Activated CD4-positive, alpha-beta memory T cell treated with anti-CD3 and anti-CD28 coated beads, Interleukin-2, amount 10 ng/mL, durations not matched to agents 7 days and 5 days (primary cell): ENCODE results near the gene KNL1. TPM values are rescaled to one million over a fixed set of nuclear protein-coding genes. Genes with fewer than 3 reads are reported as not detected.
"Not testable (repeated sequence)": the region's sequence is repeated elsewhere in the genome, so short reads cannot be mapped to it uniquely, and the experiment has no call there.

ENCODE experiments used
- CTCF ChIA-PET: fragments of 350-600 bp; sonication (Branson Sonifier 250); formaldehyde crosslinking; loops from one replicate; lab custom pipeline; 2021; ENCODE audit warnings: antibody characterized with exemption, inconsistent platforms; lab: Charles Lee
- POLR2A ChIA-PET: fragments of 350-600 bp; sonication (Branson Sonifier 250); formaldehyde crosslinking; loops from one replicate; lab custom pipeline; 2021; ENCODE audit warnings: antibody characterized with exemption; lab: Charles Lee
- DNase-seq: peaks from one replicate; pipeline ENCODE4 v3.0.0-alpha.2; 2020
- H3K27ac Mint-ChIP-seq: one replicate; pipeline ENCODE4 v1.8.0; 2021; ENCODE audit warnings: mild to moderate bottlenecking, mixed read lengths
- H3K27me3 Mint-ChIP-seq: one replicate; pipeline ENCODE4 v1.8.0; 2021; ENCODE audit warnings: mixed read lengths
- H3K36me3 Mint-ChIP-seq: one replicate; pipeline ENCODE4 v1.8.0; 2021; ENCODE audit warnings: low read depth, mixed read lengths
- H3K4me1 Mint-ChIP-seq: one replicate; pipeline ENCODE4 v1.8.0; 2021; ENCODE audit warnings: mixed read lengths
- H3K4me3 Mint-ChIP-seq: one replicate; pipeline ENCODE4 v1.8.0; 2021; ENCODE audit warnings: mild to moderate bottlenecking, mixed read lengths
- H3K9me3 Mint-ChIP-seq: one replicate; pipeline ENCODE4 v1.8.0; 2021; ENCODE audit warnings: mixed read lengths
- total RNA-seq, 2 experiments: library from RNA; stranded (reverse); gene quantifications; one replicate each; pipeline ENCODE4 v1.2.3, GENCODE V29; 2021

KNL1 gene
- total RNA-seq, 2 experiments from 2014 or later: 54.2 to 54.7 TPM

GRCh38 chr15:40630313-40630712 lies 36.3 kb downstream of the KNL1 start:
- Mint-ChIP-seq H3K36me3 (peaks cover 41% of the 10 kb centered on the region), H3K4me3 (no peak overlapping the region), H3K27me3 (no peaks in the 10 kb centered on the region), H3K9me3 (no peaks in the 10 kb centered on the region), H3K4me1 (no peaks in the 10 kb centered on the region), H3K27ac (no peak overlapping the region)
- POLR2A ChIA-PET: no interaction called here
- CTCF ChIA-PET: no interaction called here
- no peak for DNase-seq

- Mint-ChIP-seq H3K36me3 (peaks cover 50% of the 10 kb centered on the region), H3K27me3 (no peaks in the 10 kb centered on the region), H3K4me1 (no peaks in the 10 kb centered on the region), H3K27ac (no peak overlapping the region), H3K9me3 (no peaks in the 10 kb centered on the region), H3K4me3 (no peak overlapping the region)
- ChIA-PET CTCF (no interaction called here), POLR2A (no interaction called here)
- no peak for DNase-seq
Measured at GRCh38 chr15:40633178-40633577, 39.1 kb downstream of the KNL1 start.

GRCh38 chr15:40637221-40637745 lies 43.2 kb downstream of the KNL1 start:
- no peaks in the 10 kb centered on the region for H3K4me1 Mint-ChIP-seq
- no peaks in the 10 kb centered on the region for H3K27me3 Mint-ChIP-seq
- ChIA-PET POLR2A (no interaction called here), CTCF (no interaction called here)
- no peak overlapping the region for H3K4me3 Mint-ChIP-seq
- peaks cover 44% of the 10 kb centered on the region for H3K36me3 Mint-ChIP-seq
- H3K9me3 Mint-ChIP-seq: no peaks in the 10 kb centered on the region
- no peak overlapping the region for H3K27ac Mint-ChIP-seq
- no peak for DNase-seq

GRCh38 chr15:40639677-40640076 lies 45.6 kb downstream of the KNL1 start:
- Mint-ChIP-seq H3K27me3 (no peaks in the 10 kb centered on the region), H3K27ac (no peak overlapping the region), H3K36me3 (peaks cover 43% of the 10 kb centered on the region), H3K4me3 (no peak overlapping the region), H3K9me3 (no peaks in the 10 kb centered on the region), H3K4me1 (no peaks in the 10 kb centered on the region)
- no peak for DNase-seq
- CTCF ChIA-PET: interaction anchor here (1.3 kb wide), 1 partner anchor 9 kb away, joined by 4 read pairs; no protein-coding TSS in a partner anchor
- POLR2A ChIA-PET: interaction anchor here (0.7 kb wide), 1 partner anchor 70 kb away, joined by 3 read pairs; the partner anchor contains the start of gene RPUSD2

GRCh38 chr15:40647523-40647922 lies 53.5 kb downstream of the KNL1 start:
- Mint-ChIP-seq H3K4me3 (no peak overlapping the region), H3K27ac (no peak overlapping the region), H3K9me3 (no peaks in the 10 kb centered on the region), H3K27me3 (no peaks in the 10 kb centered on the region), H3K4me1 (no peaks in the 10 kb centered on the region), H3K36me3 (peaks cover 48% of the 10 kb centered on the region)
- CTCF ChIA-PET: interaction anchor here (0.9 to 2.1 kb wide), 3 partner anchors 8 to 57 kb away, joined by 3 to 11 read pairs (median 4); no protein-coding TSS in a partner anchor
- DNase-seq: no peak
- POLR2A ChIA-PET: interaction anchor here (0.7 kb wide), 1 partner anchor 47 kb away, joined by 4 read pairs; the partner anchor contains the start of gene RAD51

GRCh38 chr15:40650479-40650878 lies 56.4 kb downstream of the KNL1 start:
- Mint-ChIP-seq H3K4me1 (no peaks in the 10 kb centered on the region), H3K36me3 (peaks cover 56% of the 10 kb centered on the region), H3K27me3 (no peaks in the 10 kb centered on the region), H3K4me3 (no peak overlapping the region), H3K27ac (no peak overlapping the region), H3K9me3 (no peaks in the 10 kb centered on the region)
- DNase-seq: no peak
- ChIA-PET POLR2A (no interaction called here), CTCF (no interaction called here)

GRCh38 chr15:40660686-40661085 lies 66.6 kb downstream of the KNL1 start:
- no peak for DNase-seq
- CTCF ChIA-PET: interaction anchor here (0.7 kb wide), 1 partner anchor 26 kb away, joined by 3 read pairs; no protein-coding TSS in a partner anchor
- POLR2A ChIA-PET: no interaction called here
- Mint-ChIP-seq H3K27me3 (no peaks in the 10 kb centered on the region), H3K4me1 (no peaks in the 10 kb centered on the region), H3K9me3 (no peaks in the 10 kb centered on the region), H3K36me3 (peaks cover 41% of the 10 kb centered on the region), H3K4me3 (no peak overlapping the region), H3K27ac (no peak overlapping the region)

- Mint-ChIP-seq H3K27me3 (no peaks in the 10 kb centered on the region), H3K4me3 (no peak overlapping the region), H3K36me3 (peaks cover 24% of the 10 kb centered on the region), H3K9me3 (no peaks in the 10 kb centered on the region), H3K4me1 (no peaks in the 10 kb centered on the region), H3K27ac (no peak overlapping the region)
- DNase-seq: no peak
- ChIA-PET CTCF (interaction anchor here (2.7 kb wide), 1 partner anchor 13 kb away, joined by 7 read pairs; no protein-coding TSS in a partner anchor), POLR2A (interaction anchor here (1.3 kb wide), 1 partner anchor 11 kb away, joined by 3 read pairs; no protein-coding TSS in a partner anchor)
Measured at GRCh38 chr15:40664909-40665308, 70.9 kb downstream of the KNL1 start.

GRCh38 chr15:40676290-40676689 lies 82.2 kb downstream of the KNL1 start:
- H3K4me1 Mint-ChIP-seq, H3K27ac Mint-ChIP-seq, DNase-seq, H3K4me3 Mint-ChIP-seq, H3K27me3 Mint-ChIP-seq, H3K9me3 Mint-ChIP-seq, H3K36me3 Mint-ChIP-seq: not testable (repeated sequence)
- CTCF ChIA-PET: interaction anchor here (0.6 to 1.7 kb wide), 4 partner anchors 106 to 197 kb away, joined by 3 to 8 read pairs (median 4); no protein-coding TSS in a partner anchor
- POLR2A ChIA-PET: interaction anchor here (1.6 kb wide), 1 partner anchor 19 kb away, joined by 3 read pairs; the partner anchor contains the start of gene RAD51

- ChIA-PET CTCF (interaction anchor here (1.5 to 2.0 kb wide), 3 partner anchors 106 to 196 kb away, joined by 3 to 10 read pairs (median 4); no protein-coding TSS in a partner anchor), POLR2A (interaction anchor here (1.6 kb wide), 1 partner anchor 18 kb away, joined by 3 read pairs; the partner anchor contains the start of gene RAD51)
- not testable (repeated sequence) for H3K4me1 Mint-ChIP-seq, H3K27me3 Mint-ChIP-seq, H3K9me3 Mint-ChIP-seq, H3K4me3 Mint-ChIP-seq, DNase-seq, H3K36me3 Mint-ChIP-seq, H3K27ac Mint-ChIP-seq
Measured at GRCh38 chr15:40676906-40677305, 82.9 kb downstream of the KNL1 start.

GRCh38 chr15:40680151-40680550 lies 86.1 kb downstream of the KNL1 start:
- CTCF ChIA-PET: interaction anchor here (1.1 to 3.9 kb wide), 6 partner anchors 9 to 214 kb away, joined by 3 to 20 read pairs (median 6); partner anchors contain the start of genes RAD51 and VPS18
- POLR2A ChIA-PET: interaction anchor here (1.3 to 1.5 kb wide), 2 partner anchors 14 to 64 kb away, joined by 6 to 8 read pairs; partner anchors contain the start of gene RAD51
- Mint-ChIP-seq H3K27me3 (peaks cover 2% of the 10 kb centered on the region), H3K4me1 (peaks cover 8% of the 10 kb centered on the region), H3K9me3 (no peaks in the 10 kb centered on the region), H3K4me3 (no peak overlapping the region), H3K27ac (no peak overlapping the region), H3K36me3 (peaks cover 5% of the 10 kb centered on the region)
- no peak for DNase-seq

GRCh38 chr15:40680959-40681358 lies 86.9 kb downstream of the KNL1 start:
- H3K9me3 Mint-ChIP-seq, H3K27ac Mint-ChIP-seq, H3K27me3 Mint-ChIP-seq, DNase-seq, H3K4me1 Mint-ChIP-seq, H3K4me3 Mint-ChIP-seq, POLR2A ChIA-PET, H3K36me3 Mint-ChIP-seq: not testable (repeated sequence)
- CTCF ChIA-PET: interaction anchor here (1.4 to 3.9 kb wide), 2 partner anchors 13 to 177 kb away, joined by 3 to 20 read pairs; partner anchors contain the start of gene RAD51

GRCh38 chr15:40684381-40684780 lies 90.3 kb downstream of the KNL1 start:
- CTCF ChIA-PET: interaction anchor here (0.9 to 1.2 kb wide), 3 partner anchors 10 to 38 kb away, joined by 3 to 5 read pairs (median 3); no protein-coding TSS in a partner anchor

More at GRCh38 chr15:40684381-40684780, 90.3 kb downstream of the KNL1 start:
- no peak for DNase-seq
- Mint-ChIP-seq H3K27ac (no peak overlapping the region), H3K36me3 (no peaks in the 10 kb centered on the region), H3K27me3 (peaks cover 2% of the 10 kb centered on the region), H3K9me3 (no peaks in the 10 kb centered on the region), H3K4me3 (no peak overlapping the region), H3K4me1 (peaks cover 2% of the 10 kb centered on the region)
- POLR2A ChIA-PET: interaction anchor here (2.5 kb wide), 1 partner anchor 10 kb away, joined by 14 read pairs; the partner anchor contains the start of gene RAD51
